Parathyroid adenoma (tissue), 2 donors: ENCODE results near the gene KCNB1.

Experiments
- H2AFZ ChIP-seq: fragments of 300-600 bp; sonication (generic); one replicate; pipeline ENCODE4 v1.7.0; 2017; ENCODE audit warnings: antibody characterized with exemption, mild to moderate bottlenecking
- H3K27ac ChIP-seq: fragments of 300-600 bp; sonication (generic); one replicate; pipeline ENCODE4 v1.7.0; 2017
- H3K27me3 ChIP-seq: fragments of 300-600 bp; sonication (generic); one replicate; pipeline ENCODE4 v1.7.0; 2017; ENCODE audit warnings: low read length; ENCODE audit not compliant: control insufficient read depth, insufficient read depth
- H3K36me3 ChIP-seq: fragments of 300-600 bp; sonication (generic); one replicate; pipeline ENCODE4 v1.7.0; 2017; ENCODE audit warnings: low read length; ENCODE audit not compliant: control insufficient read depth, insufficient read depth
- H3K4me1 ChIP-seq: fragments of 300-600 bp; sonication (generic); one replicate; pipeline ENCODE4 v1.7.0; 2017; ENCODE audit warnings: control low read depth
- H3K4me2 ChIP-seq: fragments of 300-600 bp; sonication (generic); one replicate; pipeline ENCODE4 v1.7.0; 2017; ENCODE audit warnings: low read length
- H3K4me3 ChIP-seq: fragments of 300-600 bp; sonication (generic); one replicate; pipeline ENCODE4 v1.7.0; 2017; ENCODE audit warnings: low read depth, low read length
- H3K79me2 ChIP-seq: fragments of 300-600 bp; sonication (generic); one replicate; pipeline ENCODE4 v1.7.0; 2017; ENCODE audit warnings: control low read depth
- H3K9ac ChIP-seq: fragments of 300-600 bp; sonication (generic); one replicate; pipeline ENCODE4 v1.7.0; 2017; ENCODE audit warnings: mild to moderate bottlenecking
- H3K9me3 ChIP-seq: fragments of 300-600 bp; sonication (generic); one replicate; pipeline ENCODE4 v1.7.0; 2017; ENCODE audit warnings: low read length; ENCODE audit not compliant: control insufficient read depth
- CTCF ChIP-seq: fragments of 300-600 bp; sonication (generic); IDR thresholded peaks from one replicate; pipeline ENCODE4 v1.7.0; 2017; ENCODE audit warnings: antibody characterized with exemption, mild to moderate bottlenecking
- donor health status: primary hyperparathyroidism.

The KCNB1 gene

GRCh38 chr20:49484180-49485140 lies 2.0 kb upstream of the KCNB1 start:
- peak; percentile 78 for TF ChIP-seq CTCF
- H2AFZ ChIP-seq, result peak overlapping the region; percentile 48
- H3K4me2 ChIP-seq, result peak overlapping the region; percentile 53
- no peaks in the 10 kb centered on the region for H3K9me3 ChIP-seq
- H3K79me2 ChIP-seq, result no peaks in the 10 kb centered on the region
- no peaks in the 10 kb centered on the region for H3K36me3 ChIP-seq
- H3K4me3 ChIP-seq, result peak overlapping the region; percentile 23
- no peak overlapping the region for H3K27ac ChIP-seq
- no peaks in the 10 kb centered on the region for H3K27me3 ChIP-seq
- H3K9ac ChIP-seq, result no peak overlapping the region
- H3K4me1 ChIP-seq, result no peaks in the 10 kb centered on the region

GRCh38 chr20:49483696-49484123 lies 1.2 kb upstream of the KCNB1 start:
- no peak overlapping the region for H3K4me3 ChIP-seq
- no peaks in the 10 kb centered on the region for H3K79me2 ChIP-seq
- peak overlapping the region; percentile 46 for H3K4me2 ChIP-seq
- no peak overlapping the region for H3K9ac ChIP-seq
- no peaks in the 10 kb centered on the region for H3K36me3 ChIP-seq
- no peak overlapping the region for H3K27ac ChIP-seq
- H3K27me3 ChIP-seq, result no peaks in the 10 kb centered on the region
- no peaks in the 10 kb centered on the region for H3K4me1 ChIP-seq
- TF ChIP-seq CTCF, result no peak
- no peaks in the 10 kb centered on the region for H3K9me3 ChIP-seq
- peak overlapping the region; percentile 84 for H2AFZ ChIP-seq

- H3K27ac ChIP-seq, result no peak overlapping the region
- H3K9ac ChIP-seq, result no peak overlapping the region
- H2AFZ ChIP-seq, result peak overlapping the region; percentile 84
- H3K79me2 ChIP-seq, result no peaks in the 10 kb centered on the region
- H3K4me1 ChIP-seq, result no peaks in the 10 kb centered on the region
- no peak for TF ChIP-seq CTCF
- H3K4me3 ChIP-seq, result no peak overlapping the region
- H3K9me3 ChIP-seq, result no peaks in the 10 kb centered on the region
- no peaks in the 10 kb centered on the region for H3K36me3 ChIP-seq
- peak overlapping the region; percentile 46 for H3K4me2 ChIP-seq
- H3K27me3 ChIP-seq, result no peaks in the 10 kb centered on the region
Measured at GRCh38 chr20:49483018-49483695, 689 bp upstream of the KCNB1 start.

GRCh38 chr20:49482173-49482572 lies 295 bp downstream of the KCNB1 start:
- H3K27ac ChIP-seq, result no peak overlapping the region
- no peaks in the 10 kb centered on the region for H3K27me3 ChIP-seq
- no peak overlapping the region for H3K4me2 ChIP-seq
- H3K4me1 ChIP-seq, result no peaks in the 10 kb centered on the region
- H3K4me3 ChIP-seq, result no peak overlapping the region
- H3K9ac ChIP-seq, result no peak overlapping the region
- TF ChIP-seq CTCF, result no peak
- no peaks in the 10 kb centered on the region for H3K79me2 ChIP-seq
- no peaks in the 10 kb centered on the region for H3K36me3 ChIP-seq
- no peak overlapping the region for H2AFZ ChIP-seq
- no peaks in the 10 kb centered on the region for H3K9me3 ChIP-seq
